Measurements from ENCODE around the gene EML5.
"Not testable (repeated sequence)": the region's sequence is repeated elsewhere in the genome, so short reads cannot be mapped to it uniquely, and the experiment has no call there.

EML5 gene

DNA sequence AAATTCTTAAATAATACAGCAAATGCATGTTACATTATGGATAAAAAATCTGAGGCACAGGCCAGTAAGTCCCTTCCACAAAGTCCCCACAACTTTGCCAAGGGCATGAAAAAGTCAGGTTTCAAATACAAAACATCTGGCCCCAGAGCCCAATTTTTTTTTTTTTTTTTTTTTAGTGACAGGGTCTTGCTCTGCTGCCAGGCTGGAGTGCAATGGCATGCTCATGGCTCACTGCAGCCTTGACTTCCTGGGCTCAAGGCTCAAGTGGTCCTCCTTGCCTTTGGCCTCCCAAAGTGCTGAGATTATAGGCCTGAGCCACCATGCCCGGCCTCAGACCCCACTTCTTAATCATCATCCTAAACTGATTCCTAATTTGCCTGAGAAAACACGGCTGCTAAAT lies 28.6 kb upstream of the EML5 start:
- H4K20me1 ChIP-seq (ENCODE audit: low read depth, low read length), result no peaks in the 10 kb centered on the region
- H3K4me3 ChIP-seq (ENCODE audit: insufficient read depth, low read length, poor library complexity, severe bottlenecking), result no peak overlapping the region
- no peak overlapping the region for H3K9ac ChIP-seq (ENCODE audit: low read length)
- H2AFZ ChIP-seq (ENCODE audit: low read depth, low read length, severe bottlenecking), result no peak overlapping the region
- no peaks in the 10 kb centered on the region for H3K9me3 ChIP-seq (ENCODE audit: insufficient read depth, low read length)
- H3K27ac ChIP-seq (ENCODE audit: low read depth, low read length), result no peak overlapping the region
- H3K27me3 ChIP-seq (ENCODE audit: low read length), result no peaks in the 10 kb centered on the region
- H3F3A ChIP-seq (ENCODE audit: insufficient read depth), result no peaks in the 10 kb centered on the region; the same call in 1 of the 2 replicates
- no peaks in the 10 kb centered on the region for H3K9me2 ChIP-seq (replicated peaks; ENCODE audit: insufficient read depth, low read length)
- H3K4me2 ChIP-seq (ENCODE audit: low read depth, low read length, poor library complexity, severe bottlenecking), result no peak overlapping the region
- TF ChIP-seq EZH2phosphoT487 (conservative IDR thresholded peaks at IDR 0.05; ENCODE audit: low read length), result no peak
- TF ChIP-seq, protein P1, sequence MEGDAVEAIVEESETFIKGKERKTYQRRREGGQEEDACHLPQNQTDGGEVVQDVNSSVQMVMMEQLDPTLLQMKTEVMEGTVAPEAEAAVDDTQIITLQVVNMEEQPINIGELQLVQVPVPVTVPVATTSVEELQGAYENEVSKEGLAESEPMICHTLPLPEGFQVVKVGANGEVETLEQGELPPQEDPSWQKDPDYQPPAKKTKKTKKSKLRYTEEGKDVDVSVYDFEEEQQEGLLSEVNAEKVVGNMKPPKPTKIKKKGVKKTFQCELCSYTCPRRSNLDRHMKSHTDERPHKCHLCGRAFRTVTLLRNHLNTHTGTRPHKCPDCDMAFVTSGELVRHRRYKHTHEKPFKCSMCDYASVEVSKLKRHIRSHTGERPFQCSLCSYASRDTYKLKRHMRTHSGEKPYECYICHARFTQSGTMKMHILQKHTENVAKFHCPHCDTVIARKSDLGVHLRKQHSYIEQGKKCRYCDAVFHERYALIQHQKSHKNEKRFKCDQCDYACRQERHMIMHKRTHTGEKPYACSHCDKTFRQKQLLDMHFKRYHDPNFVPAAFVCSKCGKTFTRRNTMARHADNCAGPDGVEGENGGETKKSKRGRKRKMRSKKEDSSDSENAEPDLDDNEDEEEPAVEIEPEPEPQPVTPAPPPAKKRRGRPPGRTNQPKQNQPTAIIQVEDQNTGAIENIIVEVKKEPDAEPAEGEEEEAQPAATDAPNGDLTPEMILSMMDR (IDR thresholded peaks at IDR 0.05; ENCODE audit: insufficient read depth, low read length, poor library complexity, severe bottlenecking), result no peak
- no peaks in the 10 kb centered on the region for H3K79me2 ChIP-seq (ENCODE audit: insufficient read depth, low read length)
- no peaks in the 10 kb centered on the region for H3K36me3 ChIP-seq (ENCODE audit: low read length)

DNA sequence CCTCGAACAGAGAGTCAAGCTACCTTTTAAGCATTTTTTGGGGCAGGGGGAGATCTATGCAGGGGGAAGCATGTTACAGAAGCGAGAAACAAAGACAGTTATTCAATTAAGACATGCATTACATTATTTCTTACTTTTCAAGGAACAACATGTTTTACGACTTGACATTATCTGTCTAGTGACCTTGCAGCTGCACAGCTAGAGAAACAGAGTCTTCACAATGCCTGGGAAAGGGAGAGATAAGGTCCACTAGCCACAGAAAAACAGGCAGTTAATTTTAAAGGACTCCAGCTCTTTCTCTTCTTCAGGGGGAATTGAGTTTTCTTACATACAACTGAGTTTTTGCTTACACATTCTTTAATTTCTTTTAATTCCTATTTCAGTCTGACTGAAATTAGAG lies 26.9 kb upstream of the EML5 start:
- H3K36me3 ChIP-seq (ENCODE audit: low read length); H3K9me3 ChIP-seq (ENCODE audit: insufficient read depth, low read length); H3K27me3 ChIP-seq (ENCODE audit: low read length); H4K20me1 ChIP-seq (ENCODE audit: low read depth, low read length); H2AFZ ChIP-seq (ENCODE audit: low read depth, low read length, severe bottlenecking); H3F3A ChIP-seq (ENCODE audit: insufficient read depth); H3K27ac ChIP-seq (ENCODE audit: low read depth, low read length); H3K4me2 ChIP-seq (ENCODE audit: low read depth, low read length, poor library complexity, severe bottlenecking); H3K9me2 ChIP-seq (replicated peaks; ENCODE audit: insufficient read depth, low read length); H3K79me2 ChIP-seq (ENCODE audit: insufficient read depth, low read length); H3K9ac ChIP-seq (ENCODE audit: low read length); H3K4me3 ChIP-seq (ENCODE audit: insufficient read depth, low read length, poor library complexity, severe bottlenecking): not testable (repeated sequence)

DNA sequence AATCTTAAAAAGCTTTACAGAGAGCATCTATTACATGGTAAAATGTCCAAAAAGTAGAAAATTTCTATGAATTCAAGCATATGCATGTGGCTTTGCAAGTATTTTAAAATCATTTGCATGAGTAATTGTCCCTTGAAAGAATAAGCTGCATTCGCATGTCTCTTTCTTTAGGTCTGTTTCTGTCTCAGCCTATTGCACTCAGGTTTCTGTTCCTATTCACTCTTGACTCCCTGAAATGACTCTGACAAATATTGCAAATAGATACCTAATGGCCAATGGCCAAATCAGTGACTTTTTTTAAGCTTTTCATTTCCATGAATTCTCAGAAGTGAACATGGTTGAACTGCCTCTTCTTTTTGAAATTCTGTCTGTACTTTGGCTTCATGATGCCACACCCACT lies 25.3 kb upstream of the EML5 start:
- Histone ChIP-seq H3K9me2 (replicated peaks; ENCODE audit: insufficient read depth, low read length) (no peaks in the 10 kb centered on the region), H2AFZ (ENCODE audit: low read depth, low read length, severe bottlenecking) (no peak overlapping the region), H3K9ac (ENCODE audit: low read length) (no peak overlapping the region), H3K4me2 (ENCODE audit: low read depth, low read length, poor library complexity, severe bottlenecking) (no peak overlapping the region), H3K36me3 (ENCODE audit: low read length) (no peaks in the 10 kb centered on the region), H3K79me2 (ENCODE audit: insufficient read depth, low read length) (no peaks in the 10 kb centered on the region), H3K27me3 (ENCODE audit: low read length) (no peaks in the 10 kb centered on the region), H3K9me3 (ENCODE audit: insufficient read depth, low read length) (no peaks in the 10 kb centered on the region), H3F3A (ENCODE audit: insufficient read depth) (no peaks in the 10 kb centered on the region), H3K27ac (ENCODE audit: low read depth, low read length) (no peak overlapping the region), H3K4me3 (ENCODE audit: insufficient read depth, low read length, poor library complexity, severe bottlenecking) (no peak overlapping the region), H4K20me1 (ENCODE audit: low read depth, low read length) (no peaks in the 10 kb centered on the region)
- TF ChIP-seq, protein P1 (IDR thresholded peaks at IDR 0.05; ENCODE audit: insufficient read depth, low read length, poor library complexity, severe bottlenecking), result no peak
- TF ChIP-seq EZH2phosphoT487 (conservative IDR thresholded peaks at IDR 0.05; ENCODE audit: low read length), result no peak

DNA sequence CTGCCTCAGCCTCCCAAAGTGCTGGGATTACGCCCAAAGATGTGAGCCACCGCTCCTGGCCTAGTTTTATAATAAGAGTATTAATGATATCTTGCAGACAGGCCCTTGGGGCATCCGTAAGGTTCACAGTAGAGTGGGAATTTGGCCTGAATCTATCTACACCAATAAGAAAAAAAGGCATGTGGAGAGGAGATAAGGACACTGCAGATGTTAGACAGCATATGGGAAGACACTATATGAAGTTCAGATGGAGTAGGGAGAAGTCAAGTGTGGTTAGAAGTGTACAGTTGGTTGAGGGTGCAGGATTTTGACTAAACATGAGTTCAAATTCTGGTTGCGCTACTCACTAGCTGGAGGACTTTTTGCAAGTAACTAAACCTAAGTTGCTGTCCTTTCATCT lies 23.2 kb upstream of the EML5 start:
- Histone ChIP-seq H3K79me2 (ENCODE audit: insufficient read depth, low read length) (no peaks in the 10 kb centered on the region), H3K27ac (ENCODE audit: low read depth, low read length) (no peak overlapping the region), H4K20me1 (ENCODE audit: low read depth, low read length) (no peaks in the 10 kb centered on the region), H2AFZ (ENCODE audit: low read depth, low read length, severe bottlenecking) (no peak overlapping the region), H3K4me3 (ENCODE audit: insufficient read depth, low read length, poor library complexity, severe bottlenecking) (no peak overlapping the region), H3K9me2 (replicated peaks; ENCODE audit: insufficient read depth, low read length) (no peaks in the 10 kb centered on the region), H3K4me2 (ENCODE audit: low read depth, low read length, poor library complexity, severe bottlenecking) (no peak overlapping the region), H3K36me3 (ENCODE audit: low read length) (no peaks in the 10 kb centered on the region), H3K27me3 (ENCODE audit: low read length) (no peaks in the 10 kb centered on the region), H3K9me3 (ENCODE audit: insufficient read depth, low read length) (no peaks in the 10 kb centered on the region), H3K9ac (ENCODE audit: low read length) (no peak overlapping the region), H3F3A (ENCODE audit: insufficient read depth) (no peaks in the 10 kb centered on the region)
- TF ChIP-seq, protein P1 (IDR thresholded peaks at IDR 0.05; ENCODE audit: insufficient read depth, low read length, poor library complexity, severe bottlenecking), result no peak
- TF ChIP-seq EZH2phosphoT487 (conservative IDR thresholded peaks at IDR 0.05; ENCODE audit: low read length), result no peak

Measured in SU-DHL-6 (cell line).